Breast epithelium (tissue), 3 donors: ENCODE data around the gene ADAMTSL4.

Source experiments
- POLR2A ChIP-seq: fragments of 450-650 bp; IDR thresholded peaks from one replicate; pipeline ENCODE4 v1.6.1; 2016; ENCODE audit warnings: antibody characterized with exemption, mild to moderate bottlenecking, moderate library complexity
- TF ChIP-seq, protein P1 (sequence below), 3 donors: fragments of 450-650 bp; IDR thresholded peaks; one replicate each; pipeline ENCODE4 v1.5.1; 2016 to 2017; ENCODE audit warnings: antibody characterized with exemption in 3 of 3, mild to moderate bottlenecking in 3 of 3, moderate library complexity in 3 of 3

DNA sequence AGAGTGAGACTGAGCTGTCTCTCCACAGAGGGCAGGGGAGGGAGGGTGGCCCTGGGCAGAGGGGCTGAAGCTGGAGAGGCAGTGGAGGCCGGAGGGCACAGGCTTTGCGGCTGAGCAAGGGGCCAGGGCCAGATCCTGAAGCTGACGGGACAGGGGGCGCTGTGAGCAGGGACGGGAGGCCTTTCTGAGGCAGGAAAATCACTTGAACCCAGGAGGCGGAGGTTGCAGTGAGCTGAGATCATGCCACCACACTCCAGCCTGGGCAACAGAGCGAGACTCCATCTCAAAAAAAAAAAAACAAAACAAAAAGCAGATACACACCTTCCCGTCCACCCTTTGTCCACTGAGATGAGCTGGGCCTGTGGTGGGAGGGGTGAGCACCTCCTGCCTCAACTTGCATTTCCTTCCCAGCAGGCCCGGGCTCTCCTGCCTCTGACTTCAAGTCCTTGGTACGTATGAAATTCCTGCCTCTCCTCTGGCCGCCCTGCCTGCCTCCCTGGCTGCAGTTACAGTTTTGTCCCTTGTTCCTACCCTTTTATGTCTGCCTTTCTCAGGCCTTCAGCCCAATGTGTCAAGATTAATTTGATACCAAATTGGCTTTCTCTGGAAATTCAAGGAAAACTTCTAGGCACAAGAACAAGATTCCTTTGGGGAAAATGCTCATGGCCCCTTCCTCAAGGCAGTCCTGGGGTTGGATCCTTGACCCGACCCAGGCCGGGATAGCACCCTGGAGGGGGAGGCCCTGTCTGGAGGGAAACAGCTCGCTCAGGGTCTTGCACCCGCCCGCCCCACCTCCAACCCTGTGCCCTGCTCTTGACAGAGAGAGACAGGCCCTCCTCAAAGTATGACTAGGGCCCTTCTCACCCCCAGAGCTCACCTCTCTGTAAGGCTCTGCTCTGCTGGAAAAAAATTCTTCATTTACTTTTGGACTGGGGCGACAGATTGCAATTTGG, 11.2 kb upstream of the ADAMTSL4 start:
- TF ChIP-seq, protein P1, sequence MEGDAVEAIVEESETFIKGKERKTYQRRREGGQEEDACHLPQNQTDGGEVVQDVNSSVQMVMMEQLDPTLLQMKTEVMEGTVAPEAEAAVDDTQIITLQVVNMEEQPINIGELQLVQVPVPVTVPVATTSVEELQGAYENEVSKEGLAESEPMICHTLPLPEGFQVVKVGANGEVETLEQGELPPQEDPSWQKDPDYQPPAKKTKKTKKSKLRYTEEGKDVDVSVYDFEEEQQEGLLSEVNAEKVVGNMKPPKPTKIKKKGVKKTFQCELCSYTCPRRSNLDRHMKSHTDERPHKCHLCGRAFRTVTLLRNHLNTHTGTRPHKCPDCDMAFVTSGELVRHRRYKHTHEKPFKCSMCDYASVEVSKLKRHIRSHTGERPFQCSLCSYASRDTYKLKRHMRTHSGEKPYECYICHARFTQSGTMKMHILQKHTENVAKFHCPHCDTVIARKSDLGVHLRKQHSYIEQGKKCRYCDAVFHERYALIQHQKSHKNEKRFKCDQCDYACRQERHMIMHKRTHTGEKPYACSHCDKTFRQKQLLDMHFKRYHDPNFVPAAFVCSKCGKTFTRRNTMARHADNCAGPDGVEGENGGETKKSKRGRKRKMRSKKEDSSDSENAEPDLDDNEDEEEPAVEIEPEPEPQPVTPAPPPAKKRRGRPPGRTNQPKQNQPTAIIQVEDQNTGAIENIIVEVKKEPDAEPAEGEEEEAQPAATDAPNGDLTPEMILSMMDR (IDR thresholded peaks at IDR 0.05), result no peak
- TF ChIP-seq POLR2A, result no peak
